ENCODE data around the gene SF3A1. TPM values are rescaled to one million over a fixed set of nuclear protein-coding genes. Genes with fewer than 3 reads are reported as not detected.
A peak's percentile ranks its signal among the peaks of the same experiment; 100 is the strongest.

The SF3A1 gene
- total RNA-seq, 1 donor from 2014 or later = 92.9 TPM

DNA sequence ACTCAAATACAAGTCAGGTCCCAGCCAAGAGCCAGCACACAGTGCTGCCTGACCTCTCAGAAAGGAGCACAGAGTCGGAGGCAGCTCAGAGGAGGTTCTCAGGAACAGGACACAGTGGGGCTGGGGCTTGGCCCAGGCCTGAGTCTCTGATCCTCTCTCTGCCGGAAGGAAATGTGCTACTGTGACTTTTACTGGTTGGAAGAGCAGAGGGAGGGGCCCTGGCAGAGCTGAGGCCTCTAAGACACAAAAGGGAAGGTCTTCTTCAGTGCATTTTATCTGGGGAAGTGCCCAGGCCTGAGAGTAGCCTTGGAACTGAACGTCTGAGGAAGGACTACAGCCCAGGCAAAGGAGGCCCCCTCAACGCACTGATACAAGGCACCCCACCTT is 51.2 kb downstream of the SF3A1 start:
- Histone ChIP-seq H3K4me1 (peaks cover 50 to 93% of the 10 kb centered on the region in 2 donors), H3K9me3 (no peaks in the 10 kb centered on the region), H3K27ac (peak overlapping the region; percentile 86), H3K36me3 (peaks cover 27 to 30% of the 10 kb centered on the region in 2 donors), H3K27me3 (no peaks in the 10 kb centered on the region), H3K4me3 (peak overlapping the region; percentile 25 to 29)
- TF ChIP-seq, protein P1, sequence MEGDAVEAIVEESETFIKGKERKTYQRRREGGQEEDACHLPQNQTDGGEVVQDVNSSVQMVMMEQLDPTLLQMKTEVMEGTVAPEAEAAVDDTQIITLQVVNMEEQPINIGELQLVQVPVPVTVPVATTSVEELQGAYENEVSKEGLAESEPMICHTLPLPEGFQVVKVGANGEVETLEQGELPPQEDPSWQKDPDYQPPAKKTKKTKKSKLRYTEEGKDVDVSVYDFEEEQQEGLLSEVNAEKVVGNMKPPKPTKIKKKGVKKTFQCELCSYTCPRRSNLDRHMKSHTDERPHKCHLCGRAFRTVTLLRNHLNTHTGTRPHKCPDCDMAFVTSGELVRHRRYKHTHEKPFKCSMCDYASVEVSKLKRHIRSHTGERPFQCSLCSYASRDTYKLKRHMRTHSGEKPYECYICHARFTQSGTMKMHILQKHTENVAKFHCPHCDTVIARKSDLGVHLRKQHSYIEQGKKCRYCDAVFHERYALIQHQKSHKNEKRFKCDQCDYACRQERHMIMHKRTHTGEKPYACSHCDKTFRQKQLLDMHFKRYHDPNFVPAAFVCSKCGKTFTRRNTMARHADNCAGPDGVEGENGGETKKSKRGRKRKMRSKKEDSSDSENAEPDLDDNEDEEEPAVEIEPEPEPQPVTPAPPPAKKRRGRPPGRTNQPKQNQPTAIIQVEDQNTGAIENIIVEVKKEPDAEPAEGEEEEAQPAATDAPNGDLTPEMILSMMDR (IDR thresholded peaks at IDR 0.05) = no peak
- intact Hi-C loops (cut with DNase I) = loop anchor here (10.0 kb wide), 1 partner anchor 979 kb away; no protein-coding TSS in a partner anchor
- DNase-seq (ENCODE audit: low spot score in 2 of 2) = peak in 1 of 2 donors; percentile 83

DNA sequence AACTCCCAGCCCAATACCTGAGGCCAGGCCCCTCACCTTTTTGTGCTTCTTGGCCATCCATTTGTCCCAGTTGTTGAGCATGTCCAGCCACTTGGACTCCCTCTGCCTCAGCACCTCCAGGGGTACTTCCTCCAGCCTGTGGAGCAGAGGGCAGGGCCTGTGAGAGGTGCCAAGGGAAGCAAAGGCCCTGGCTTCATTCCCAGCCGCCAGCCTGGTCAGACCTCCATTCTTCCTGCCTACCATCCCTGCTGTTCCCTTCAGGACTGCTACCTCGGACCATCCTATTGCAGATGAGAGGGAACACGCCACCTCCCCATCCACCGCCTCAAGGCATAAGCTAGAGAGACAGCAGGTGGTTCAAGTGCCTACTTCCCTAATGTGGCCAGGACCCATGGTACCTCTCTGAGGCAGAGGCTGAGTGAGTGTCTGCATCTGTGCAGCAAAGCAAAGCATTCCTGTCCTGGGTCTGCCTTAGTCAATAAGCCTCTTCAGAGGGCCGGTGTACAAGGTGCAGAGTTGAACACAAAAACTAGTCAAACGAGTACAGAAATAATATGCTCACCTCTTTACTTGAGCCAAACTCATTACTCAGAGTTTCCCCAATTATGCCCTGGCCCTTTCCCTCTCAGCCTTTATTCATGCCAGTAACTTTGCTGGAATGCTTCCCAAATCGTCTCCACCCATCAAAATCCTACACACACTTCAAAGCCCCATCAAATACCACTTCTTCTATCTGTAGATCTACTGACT is 52.0 kb downstream of the SF3A1 start:
- H3K27me3 ChIP-seq = no peaks in the 10 kb centered on the region
- H3K4me3 ChIP-seq = peak overlapping the region; percentile 25 to 42
- H3K27ac ChIP-seq = peak overlapping the region; percentile 86
- DNase-seq (ENCODE audit: low spot score in 2 of 2) = peak in 1 of 2 donors; percentile 83
- peaks cover 44 to 84% of the 10 kb centered on the region in 2 donors for H3K4me1 ChIP-seq
- TF ChIP-seq, protein P1 (IDR thresholded peaks at IDR 0.05) = no peak
- intact Hi-C loops (cut with DNase I) = loop anchor here (1.0 to 10.0 kb wide), 2 partner anchors 22 to 980 kb away; partner anchors contain the start of gene TBC1D10A
- H3K36me3 ChIP-seq = peaks cover 33 to 35% of the 10 kb centered on the region in 2 donors
- no peaks in the 10 kb centered on the region for H3K9me3 ChIP-seq

DNA sequence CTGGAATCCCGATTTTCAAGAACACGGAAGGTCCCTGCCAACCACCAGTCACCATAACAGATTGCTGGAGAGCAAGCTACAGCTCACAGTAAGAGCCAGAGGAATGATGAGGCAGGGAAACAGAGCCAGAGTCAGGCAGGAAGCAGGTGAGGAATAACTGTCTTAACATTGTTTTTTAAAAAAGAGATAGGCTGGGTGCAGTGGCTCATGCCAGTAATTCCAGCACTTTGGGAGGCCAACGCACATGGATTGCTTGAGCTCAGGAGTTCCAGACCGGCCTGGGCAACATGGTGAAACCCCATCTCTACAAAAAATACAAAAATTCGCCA is 53.9 kb downstream of the SF3A1 start:
- intact Hi-C loops (cut with DNase I) = loop anchor here (10.0 kb wide), 1 partner anchor 982 kb away; no protein-coding TSS in a partner anchor
- Histone ChIP-seq H3K4me1 (peaks cover 40 to 66% of the 10 kb centered on the region in 2 donors), H3K9me3 (no peaks in the 10 kb centered on the region), H3K4me3 (no peak overlapping the region), H3K27ac (peak overlapping the region; percentile 86), H3K27me3 (no peaks in the 10 kb centered on the region), H3K36me3 (peaks cover 51 to 53% of the 10 kb centered on the region in 2 donors)
- TF ChIP-seq, protein P1 (IDR thresholded peaks at IDR 0.05) = no peak
- DNase-seq (ENCODE audit: low spot score in 2 of 2) = no peak

DNA sequence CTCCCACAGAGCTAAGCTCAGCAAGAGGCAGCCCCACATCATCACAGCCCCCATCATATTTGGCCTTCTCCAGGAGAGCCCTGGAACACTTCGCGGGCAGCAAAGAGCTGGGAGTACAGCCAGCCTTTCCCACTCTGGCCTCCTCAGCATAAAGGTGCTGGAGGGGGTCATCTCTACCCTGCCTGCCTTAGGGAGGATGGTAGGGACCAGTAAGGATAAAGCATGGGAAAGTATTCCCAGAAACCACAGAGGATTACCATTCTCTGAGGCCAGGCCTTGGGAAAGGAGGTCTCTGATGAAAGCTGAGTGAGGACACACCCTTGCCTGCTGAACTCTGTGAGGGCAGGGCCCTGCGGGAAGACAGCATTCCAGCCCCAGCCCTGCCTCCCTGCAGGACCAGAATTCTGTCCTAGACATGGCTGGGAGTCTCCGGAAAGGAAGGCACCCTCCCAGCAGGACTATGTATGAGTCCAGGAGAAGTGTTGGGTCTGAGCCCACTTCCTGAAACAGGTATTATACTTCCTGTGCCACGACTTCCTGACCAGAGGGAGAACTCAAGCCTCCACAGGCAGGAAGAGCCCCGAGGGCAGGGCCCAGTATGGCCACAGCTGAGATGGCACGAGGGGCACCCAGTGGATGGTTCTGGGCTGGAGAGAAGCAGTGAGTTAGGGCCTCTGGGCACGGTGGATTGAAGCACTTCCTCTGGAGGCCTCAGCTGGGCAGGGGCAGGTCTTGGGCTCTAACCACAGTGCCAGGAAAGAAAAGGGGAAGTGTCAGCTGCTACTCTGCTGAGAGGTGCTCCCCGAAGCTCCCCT is 54.5 kb downstream of the SF3A1 start:
- Histone ChIP-seq H3K9me3 (no peaks in the 10 kb centered on the region), H3K4me1 (peaks cover 40 to 64% of the 10 kb centered on the region in 2 donors), H3K27me3 (no peaks in the 10 kb centered on the region), H3K4me3 (no peak overlapping the region), H3K36me3 (peaks cover 56 to 59% of the 10 kb centered on the region in 2 donors), H3K27ac (peak overlapping the region; percentile 86)
- peak in 1 of 2 donors; percentile 78 for DNase-seq (ENCODE audit: low spot score in 2 of 2)
- TF ChIP-seq, protein P1 (IDR thresholded peaks at IDR 0.05) = no peak
- intact Hi-C loops (cut with DNase I) = loop anchor here (10.0 kb wide), 1 partner anchor 983 kb away; no protein-coding TSS in a partner anchor

DNA sequence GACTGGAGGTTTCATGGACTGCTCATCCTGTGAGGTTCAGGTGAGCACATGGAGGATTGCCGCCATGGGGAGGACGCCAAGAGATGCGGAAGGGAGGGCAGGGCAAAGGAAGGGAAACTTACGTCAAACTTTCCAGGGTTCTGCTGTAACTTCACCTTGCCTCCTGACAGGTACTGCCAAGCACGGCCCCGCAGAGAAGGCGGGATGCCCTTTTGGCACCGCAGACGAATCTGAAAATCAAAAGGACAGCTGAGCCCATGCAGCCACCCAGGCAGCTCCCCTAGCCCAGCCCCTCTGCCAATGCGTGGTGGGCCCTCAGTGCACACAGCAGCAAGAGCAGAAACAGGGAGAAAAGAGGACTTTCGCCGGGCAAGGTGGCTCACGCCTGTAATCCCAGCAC is 57.4 kb downstream of the SF3A1 start:
- TF ChIP-seq, protein P1 (IDR thresholded peaks at IDR 0.05) = no peak
- H3K4me3 ChIP-seq = no peak overlapping the region

More for the DNA sequence above, 57.4 kb downstream of the SF3A1 start:
- Histone ChIP-seq H3K27me3 (no peaks in the 10 kb centered on the region), H3K36me3 (peaks cover 85% of the 10 kb centered on the region in 2 donors), H3K4me1 (peaks cover 27 to 36% of the 10 kb centered on the region in 2 donors), H3K27ac (no peak overlapping the region), H3K9me3 (no peaks in the 10 kb centered on the region)
- no peak for DNase-seq (ENCODE audit: low spot score in 2 of 2)
- intact Hi-C loops (cut with DNase I) = no loop called here

Measured in ascending aorta (tissue), 2 donors.